ENCODE results near the gene TRIB2. TPM values are rescaled to one million over a fixed set of nuclear protein-coding genes. Genes with fewer than 3 reads are reported as not detected.

TRIB2 gene
- total and polyA plus RNA-seq, 9 of the 15 experiments (the other 6 are each of a cell fraction or from before 2014, with no cell fraction given), result 9.0 to 39.0 (median 26.3) TPM

GRCh38 chr2:12701786-12702167, 15.0 kb upstream of the TRIB2 start:
- POLR2A ChIA-PET, result interaction anchor here (0.8 to 1.4 kb wide), 4 partner anchors 11 to 209 kb away, joined by 3 to 6 read pairs (median 3); partner anchors contain the start of gene TRIB2
- Histone ChIP-seq H3K4me1 (replicated peaks in 1 of 2; ENCODE audit: control insufficient read depth in 2 of 2, insufficient read depth in 2 of 2, low read length in 2 of 2) (peaks cover 0 to 21% of the 10 kb centered on the region in 2 experiments; a peak in 2 of 5 replicates), H3K27ac (ENCODE audit: extremely low read depth, low read depth, low read length) (no peak overlapping the region), H3K4me2 (ENCODE audit: insufficient read depth, low read length) (no peak overlapping the region), H2AFZ (ENCODE audit: low read depth, low read length) (peak overlapping the region; percentile 44; the same call in 1 of the 2 replicates), H3K79me2 (ENCODE audit: control insufficient read depth, insufficient read depth, low read length) (no peaks in the 10 kb centered on the region), H3K9me3 (replicated peaks; ENCODE audit: control insufficient read depth, insufficient read depth, low read depth, low read length) (peaks cover 18% of the 10 kb centered on the region), H3K4me3 (no peak overlapping the region), H3K27me3 (ENCODE audit: control insufficient read depth in 2 of 2, insufficient read depth in 2 of 2, low read length in 2 of 2) (no peaks in the 10 kb centered on the region), H3K9ac (ENCODE audit: insufficient read depth in 1 of 2, low read depth in 2 of 2, low read length in 2 of 2) (no peak overlapping the region), H4K20me1 (replicated peaks; ENCODE audit: control insufficient read depth, insufficient read depth, low read length) (no peaks in the 10 kb centered on the region), H3K36me3 (ENCODE audit: control insufficient read depth, insufficient read depth, low read length) (peaks cover 5% of the 10 kb centered on the region; the same call in 2 of the 3 replicates), H3K9me1 (ENCODE audit: control insufficient read depth, insufficient read depth, low read length) (no peaks in the 10 kb centered on the region)
- no peak for DNase-seq (ENCODE audit: extremely low read depth in 1 of 4, low spot score in 3 of 4)
- ATAC-seq, result no peak
- 29% methylated on average over 5 of the region's 5 CpGs for WGBS (ENCODE audit: insufficient coverage, low coverage, missing lambda C conversion rate)
- CTCF ChIA-PET (ENCODE audit: low intra/inter-chr PET ratio), result no interaction called here
- no TSS peak for BruUV-seq (replicated peaks)
- no peak for TF ChIP-seq ZNF347 (CRISPR knock-in tag; IDR thresholded peaks at IDR 0.05; ENCODE audit: low read depth)
- FAIRE-seq, result no peak
- in situ Hi-C loops (cut with MboI), result loop anchor here (25.0 kb wide), 1 partner anchor 539 kb away; no protein-coding TSS in a partner anchor
- intact Hi-C loops (cut with micrococcal nuclease), result no loop called here

- Histone ChIP-seq H4K20me1 (replicated peaks; ENCODE audit: control insufficient read depth, insufficient read depth, low read length) (no peaks in the 10 kb centered on the region), H3K79me2 (ENCODE audit: control insufficient read depth, insufficient read depth, low read length) (no peaks in the 10 kb centered on the region), H3K9me3 (replicated peaks; ENCODE audit: control insufficient read depth, insufficient read depth, low read depth, low read length) (peaks cover 22% of the 10 kb centered on the region), H3K4me3 (no peak overlapping the region), H3K4me1 (replicated peaks in 1 of 2; ENCODE audit: control insufficient read depth in 2 of 2, insufficient read depth in 2 of 2, low read length in 2 of 2) (peaks cover 0 to 22% of the 10 kb centered on the region in 2 experiments; a peak in 2 of 5 replicates), H2AFZ (ENCODE audit: low read depth, low read length) (no peak overlapping the region), H3K9ac (ENCODE audit: insufficient read depth in 1 of 2, low read depth in 2 of 2, low read length in 2 of 2) (no peak overlapping the region), H3K27me3 (ENCODE audit: control insufficient read depth in 2 of 2, insufficient read depth in 2 of 2, low read length in 2 of 2) (no peaks in the 10 kb centered on the region), H3K9me1 (ENCODE audit: control insufficient read depth, insufficient read depth, low read length) (no peaks in the 10 kb centered on the region), H3K4me2 (ENCODE audit: insufficient read depth, low read length) (no peak overlapping the region), H3K27ac (ENCODE audit: extremely low read depth, low read depth, low read length) (no peak overlapping the region), H3K36me3 (ENCODE audit: control insufficient read depth, insufficient read depth, low read length) (peaks cover 5% of the 10 kb centered on the region; the same call in 2 of the 3 replicates)
- FAIRE-seq (no peak), ATAC-seq (no peak), DNase-seq (ENCODE audit: extremely low read depth in 1 of 4, low spot score in 3 of 4) (no peak)
- POLR2A ChIA-PET, result interaction anchor here (0.8 to 1.4 kb wide), 4 partner anchors 10 to 210 kb away, joined by 3 to 6 read pairs (median 3); partner anchors contain the start of gene TRIB2
- in situ Hi-C loops (cut with MboI), result loop anchor here (25.0 kb wide), 1 partner anchor 540 kb away; no protein-coding TSS in a partner anchor
- intact Hi-C loops (cut with micrococcal nuclease), result no loop called here
- CTCF ChIA-PET (ENCODE audit: low intra/inter-chr PET ratio), result no interaction called here
- no TSS peak for BruUV-seq (replicated peaks)
- 65% methylated on average over 7 of the region's 7 CpGs for WGBS (ENCODE audit: insufficient coverage, low coverage, missing lambda C conversion rate)
- TF ChIP-seq CEBPB (tag; IDR thresholded peaks at IDR 0.05), result peak; percentile 61
- TF ChIP-seq ZBTB7A (IDR thresholded peaks at IDR 0.05; ENCODE audit: borderline replicate concordance, control insufficient read depth, low read depth, low read length), result no peak
- no peak for TF ChIP-seq RFX7 (CRISPR knock-in tag; IDR thresholded peaks at IDR 0.05)
- TF ChIP-seq COPS2 (conservative IDR thresholded peaks at IDR 0.05), result no peak
Measured at GRCh38 chr2:12702168-12703121, 14.3 kb upstream of the TRIB2 start.
